Heart left ventricle (tissue), 13 donors: ENCODE results near the gene SIRT5.

Experiments
- POLR2A ChIP-seq, 2 donors: fragments of 450-650 bp; IDR thresholded peaks; one replicate each; pipeline ENCODE4 v1.6.1; 2017; ENCODE audit warnings: antibody characterized with exemption in 2 of 2, mild to moderate bottlenecking in 2 of 2, moderate library complexity in 2 of 2
- TF ChIP-seq, protein P1 (sequence below), 12 donors: fragments of 200-600 bp; sonication (generic) in 4 of 12; IDR thresholded peaks; one replicate each; pipeline versions ENCODE4 v1.5.0 to v1.8.0; 2018 to 2022; ENCODE audit warnings: antibody characterized with exemption in 12 of 12, mild to moderate bottlenecking in 5 of 12
- donor health status: ischemic (EF 13 %, LVEDD 7.1; RV severe dilation, severe dysfunction).
- donor health status: DM: no; HTN: yes; CAD: no.
- donor health status: DM: no; HTN: no; CAD: no.
- donor health status: ischemic (EF 25% LVEDD 6.9; RV normal size, moderate dysfunction).
- donor health status: ischemic (EF 25% LVEDD 5.7; RV mildly dilated, moderate dysfunction).
- donor health status: ischemic (EF 35%, LVEDD 5.7; RV mildly dilated, moderate dysfunction).
- donor health status: nonischemic (EF 11% LVEDD 7.7; RV severe dilation, severe dysfunction).
- donor health status: DM: yes; HTN: yes; CAD: no.
- donor health status: PGD.
- donor health status: ischemic (EF 29% LVEDD 5.4; RV normal size, mild dysfunction).
- donor health status: nonischemic (EF 23%, LVEDD 6.1; RV moderate dilation, normal function).

DNA sequence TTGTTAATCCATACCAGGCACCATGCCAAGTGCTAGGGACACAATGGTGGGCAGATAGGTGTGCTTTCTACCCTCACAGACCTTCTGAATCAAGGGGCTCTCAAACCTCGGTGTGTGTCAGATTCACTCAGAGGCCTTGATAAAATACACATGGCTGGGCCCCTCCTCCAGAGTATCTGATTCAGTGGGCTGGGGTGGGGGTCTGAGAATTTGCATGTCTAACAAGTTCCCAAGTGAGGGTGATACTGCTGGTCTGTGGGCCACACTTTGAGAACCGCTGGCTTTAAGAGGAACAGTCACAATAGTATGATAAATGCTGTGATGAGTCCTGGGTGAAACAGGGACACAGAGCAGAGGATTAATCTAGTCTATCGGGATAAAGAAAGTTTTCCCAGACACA is 35.8 kb upstream of the SIRT5 start:
- TF ChIP-seq, protein P1, sequence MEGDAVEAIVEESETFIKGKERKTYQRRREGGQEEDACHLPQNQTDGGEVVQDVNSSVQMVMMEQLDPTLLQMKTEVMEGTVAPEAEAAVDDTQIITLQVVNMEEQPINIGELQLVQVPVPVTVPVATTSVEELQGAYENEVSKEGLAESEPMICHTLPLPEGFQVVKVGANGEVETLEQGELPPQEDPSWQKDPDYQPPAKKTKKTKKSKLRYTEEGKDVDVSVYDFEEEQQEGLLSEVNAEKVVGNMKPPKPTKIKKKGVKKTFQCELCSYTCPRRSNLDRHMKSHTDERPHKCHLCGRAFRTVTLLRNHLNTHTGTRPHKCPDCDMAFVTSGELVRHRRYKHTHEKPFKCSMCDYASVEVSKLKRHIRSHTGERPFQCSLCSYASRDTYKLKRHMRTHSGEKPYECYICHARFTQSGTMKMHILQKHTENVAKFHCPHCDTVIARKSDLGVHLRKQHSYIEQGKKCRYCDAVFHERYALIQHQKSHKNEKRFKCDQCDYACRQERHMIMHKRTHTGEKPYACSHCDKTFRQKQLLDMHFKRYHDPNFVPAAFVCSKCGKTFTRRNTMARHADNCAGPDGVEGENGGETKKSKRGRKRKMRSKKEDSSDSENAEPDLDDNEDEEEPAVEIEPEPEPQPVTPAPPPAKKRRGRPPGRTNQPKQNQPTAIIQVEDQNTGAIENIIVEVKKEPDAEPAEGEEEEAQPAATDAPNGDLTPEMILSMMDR (IDR thresholded peaks at IDR 0.05): no peak
- no peak for TF ChIP-seq POLR2A (IDR thresholded peaks at IDR 0.05)
